Peyer's patch (tissue), 4 donors: Measurements from ENCODE around the gene ANKFN1.

Experiments used
- POLR2A ChIP-seq, 2 donors: fragments of 450-650 bp; IDR thresholded peaks; one replicate each; pipeline ENCODE4 v1.5.1; 2017; ENCODE audit warnings: antibody characterized with exemption in 2 of 2, mild to moderate bottlenecking in 2 of 2, moderate library complexity in 2 of 2
- TF ChIP-seq, protein P1 (sequence below), 6 experiments: fragments of 450-650 bp in 4 of 6; fragments of 200-600 bp in 2 of 6; sonication (generic) in 1 of 6; IDR thresholded peaks; one replicate each; pipeline ENCODE4 v1.5.1; 2017 to 2019; ENCODE audit warnings: antibody characterized with exemption in 6 of 6, mild to moderate bottlenecking in 3 of 6, moderate library complexity in 1 of 6

DNA sequence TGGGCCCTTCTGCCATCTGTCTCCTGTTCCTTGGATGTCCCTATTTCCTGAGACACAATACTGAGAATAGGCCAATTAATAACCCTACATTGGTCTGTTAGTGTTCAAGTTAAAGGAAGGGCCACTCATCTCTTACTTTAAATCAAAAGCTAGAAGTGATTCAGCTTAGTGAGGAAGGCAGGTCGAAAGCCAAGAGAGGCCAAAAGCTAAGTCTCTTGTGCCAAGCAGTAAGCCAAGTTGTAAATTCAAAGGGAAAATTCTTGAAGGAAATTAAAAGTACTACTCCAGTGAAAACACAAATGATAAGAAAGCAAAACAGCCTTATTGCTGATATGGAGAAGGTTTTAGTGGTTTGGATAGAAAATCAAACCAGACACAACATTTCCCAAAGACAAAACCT lies 28.8 kb downstream of the ANKFN1 start:
- TF ChIP-seq, protein P1, sequence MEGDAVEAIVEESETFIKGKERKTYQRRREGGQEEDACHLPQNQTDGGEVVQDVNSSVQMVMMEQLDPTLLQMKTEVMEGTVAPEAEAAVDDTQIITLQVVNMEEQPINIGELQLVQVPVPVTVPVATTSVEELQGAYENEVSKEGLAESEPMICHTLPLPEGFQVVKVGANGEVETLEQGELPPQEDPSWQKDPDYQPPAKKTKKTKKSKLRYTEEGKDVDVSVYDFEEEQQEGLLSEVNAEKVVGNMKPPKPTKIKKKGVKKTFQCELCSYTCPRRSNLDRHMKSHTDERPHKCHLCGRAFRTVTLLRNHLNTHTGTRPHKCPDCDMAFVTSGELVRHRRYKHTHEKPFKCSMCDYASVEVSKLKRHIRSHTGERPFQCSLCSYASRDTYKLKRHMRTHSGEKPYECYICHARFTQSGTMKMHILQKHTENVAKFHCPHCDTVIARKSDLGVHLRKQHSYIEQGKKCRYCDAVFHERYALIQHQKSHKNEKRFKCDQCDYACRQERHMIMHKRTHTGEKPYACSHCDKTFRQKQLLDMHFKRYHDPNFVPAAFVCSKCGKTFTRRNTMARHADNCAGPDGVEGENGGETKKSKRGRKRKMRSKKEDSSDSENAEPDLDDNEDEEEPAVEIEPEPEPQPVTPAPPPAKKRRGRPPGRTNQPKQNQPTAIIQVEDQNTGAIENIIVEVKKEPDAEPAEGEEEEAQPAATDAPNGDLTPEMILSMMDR (IDR thresholded peaks at IDR 0.05), result no peak
- no peak for TF ChIP-seq POLR2A (IDR thresholded peaks at IDR 0.05)
